Measurements from ENCODE around the gene CYB561D1. TPM values are rescaled to one million over a fixed set of nuclear protein-coding genes. Genes with fewer than 3 reads are reported as not detected.

CYB561D1 gene
- total RNA-seq, 1 experiment from 2014 or later, result 5.7 TPM

GRCh38 chr1:109482242-109482641, 11.7 kb upstream of the CYB561D1 start:
- intact Hi-C loops (cut with micrococcal nuclease; ENCODE audit: unreplicated experiment), result no loop called here
- ChIA-PET POLR2A (ENCODE audit: low non-redundant PET) (no interaction called here), CTCF (no interaction called here)
- BruUV-seq (replicated peaks), result no TSS peak
- Histone ChIP-seq H3K36me3 (ENCODE audit: insufficient read depth, low read length, poor library complexity, severe bottlenecking) (peaks cover under 1% of the 10 kb centered on the region), H3K27me3 (replicated peaks; ENCODE audit: insufficient read depth, low read depth, low read length, poor library complexity) (peaks cover 25% of the 10 kb centered on the region), H3K4me3 (ENCODE audit: low read depth, low read length, poor library complexity, severe bottlenecking) (no peak overlapping the region), H3K9me3 (ENCODE audit: low read depth, low read length, poor library complexity, severe bottlenecking) (no peaks in the 10 kb centered on the region), H3K4me1 (ENCODE audit: insufficient read depth, low read length, poor library complexity, severe bottlenecking) (peaks cover 8% of the 10 kb centered on the region), H3K27ac (ENCODE audit: low read depth, low read length, poor library complexity, severe bottlenecking) (no peak overlapping the region)
- no peak for TF ChIP-seq EZH2 (IDR thresholded peaks at IDR 0.05; ENCODE audit: borderline replicate concordance, low read depth, low read length, poor library complexity, severe bottlenecking)
- DNase-seq (ENCODE audit: low spot score), result no peak

GRCh38 chr1:109482791-109483671, 10.9 kb upstream of the CYB561D1 start:
- intact Hi-C loops (cut with micrococcal nuclease; ENCODE audit: unreplicated experiment), result no loop called here
- POLR2A ChIA-PET (ENCODE audit: low non-redundant PET), result no interaction called here
- CTCF ChIA-PET, result interaction anchor here (0.6 kb wide), 2 partner anchors 47 to 218 kb away, joined by 3 to 5 read pairs; no protein-coding TSS in a partner anchor

GRCh38 chr1:109483672-109484518, 10.0 kb upstream of the CYB561D1 start, which contains the start of gene ATXN7L2:
Gene ATXN7L2 (plus strand): TSS chr1:109483905. CDS start chr1:109483954, 49 bp downstream.
- ChIA-PET POLR2A (ENCODE audit: low non-redundant PET) (no interaction called here), CTCF (interaction anchor here (0.6 kb wide), 1 partner anchor 46 kb away, joined by 5 read pairs; no protein-coding TSS in a partner anchor)
- intact Hi-C loops (cut with micrococcal nuclease; ENCODE audit: unreplicated experiment), result no loop called here
- Histone ChIP-seq H3K36me3 (ENCODE audit: insufficient read depth, low read length, poor library complexity, severe bottlenecking) (peaks cover 13% of the 10 kb centered on the region), H3K9me3 (ENCODE audit: low read depth, low read length, poor library complexity, severe bottlenecking) (no peaks in the 10 kb centered on the region), H3K27ac (ENCODE audit: low read depth, low read length, poor library complexity, severe bottlenecking) (peak within 1 kb of the TSS; percentile 98), H3K4me1 (ENCODE audit: insufficient read depth, low read length, poor library complexity, severe bottlenecking) (peaks cover 8% of the 10 kb centered on the region), H3K4me3 (ENCODE audit: low read depth, low read length, poor library complexity, severe bottlenecking) (peak within 1 kb of the TSS; percentile 64), H3K27me3 (replicated peaks; ENCODE audit: insufficient read depth, low read depth, low read length, poor library complexity) (peaks cover 9% of the 10 kb centered on the region)
- DNase-seq (ENCODE audit: low spot score), result peak; percentile 96
- TF ChIP-seq EZH2 (IDR thresholded peaks at IDR 0.05; ENCODE audit: borderline replicate concordance, low read depth, low read length, poor library complexity, severe bottlenecking) (no peak), CTCF (conservative IDR thresholded peaks at IDR 0.05; ENCODE audit: low read depth, low read length) (no peak)
- no TSS peak for BruUV-seq (replicated peaks)

More at GRCh38 chr1:109482791-109483671, 10.9 kb upstream of the CYB561D1 start:
- Histone ChIP-seq H3K4me3 (ENCODE audit: low read depth, low read length, poor library complexity, severe bottlenecking) (peak overlapping the region; percentile 64), H3K36me3 (ENCODE audit: insufficient read depth, low read length, poor library complexity, severe bottlenecking) (peaks cover 8% of the 10 kb centered on the region), H3K9me3 (ENCODE audit: low read depth, low read length, poor library complexity, severe bottlenecking) (no peaks in the 10 kb centered on the region), H3K4me1 (ENCODE audit: insufficient read depth, low read length, poor library complexity, severe bottlenecking) (peaks cover 8% of the 10 kb centered on the region), H3K27me3 (replicated peaks; ENCODE audit: insufficient read depth, low read depth, low read length, poor library complexity) (peaks cover 18% of the 10 kb centered on the region), H3K27ac (ENCODE audit: low read depth, low read length, poor library complexity, severe bottlenecking) (no peak overlapping the region)
- BruUV-seq (replicated peaks), result no TSS peak
- DNase-seq (ENCODE audit: low spot score), result no peak
- TF ChIP-seq EZH2 (IDR thresholded peaks at IDR 0.05; ENCODE audit: borderline replicate concordance, low read depth, low read length, poor library complexity, severe bottlenecking), result no peak
- peak; percentile 35; the same call in 1 of the 2 replicates for TF ChIP-seq CTCF (conservative IDR thresholded peaks at IDR 0.05; ENCODE audit: low read depth, low read length)
